Kasumi-1 (cell line): ENCODE results near the gene OR52K2.
"Not testable (repeated sequence)": the region's sequence is repeated elsewhere in the genome, so short reads cannot be mapped to it uniquely, and the experiment has no call there.

Experiments
- DNase-seq, 2 experiments: peaks; one replicate each; lab custom pipeline; 2025; lab: John Stamatoyannopoulos, UW

Gene OR52K2

DNA sequence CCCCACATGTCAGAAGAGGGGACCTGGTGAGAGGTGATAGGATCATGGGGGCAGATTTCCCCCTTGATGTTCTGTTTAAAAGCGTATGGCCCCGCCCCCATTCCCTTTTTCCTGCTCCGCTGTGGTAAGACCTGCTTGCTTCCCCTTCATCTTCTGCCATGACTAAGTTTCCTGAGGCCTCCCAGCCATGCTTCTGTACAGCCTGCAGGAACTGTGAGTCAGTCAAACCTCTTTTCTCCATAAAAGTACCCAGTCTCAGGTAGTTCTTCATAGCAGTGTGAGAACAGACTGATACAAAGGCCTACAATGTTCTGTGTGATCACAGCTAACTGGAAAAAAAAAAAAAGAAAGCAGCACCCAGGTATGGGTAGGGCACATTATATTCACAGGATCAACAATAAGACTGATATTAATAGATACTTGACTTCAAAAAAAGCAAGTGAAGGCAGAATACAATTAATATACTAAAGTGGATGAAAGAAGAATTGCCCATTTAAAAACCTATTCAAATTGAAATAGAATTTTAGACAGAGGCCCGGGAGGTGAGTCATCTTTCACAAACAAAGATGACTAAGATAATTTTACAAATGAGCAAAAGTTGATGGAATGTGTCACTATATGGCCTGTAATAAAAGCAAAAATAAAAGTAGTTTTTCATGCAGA, 31.6 kb downstream of the OR52K2 start:
- DNase-seq, result peak; percentile 44 to 57

DNA sequence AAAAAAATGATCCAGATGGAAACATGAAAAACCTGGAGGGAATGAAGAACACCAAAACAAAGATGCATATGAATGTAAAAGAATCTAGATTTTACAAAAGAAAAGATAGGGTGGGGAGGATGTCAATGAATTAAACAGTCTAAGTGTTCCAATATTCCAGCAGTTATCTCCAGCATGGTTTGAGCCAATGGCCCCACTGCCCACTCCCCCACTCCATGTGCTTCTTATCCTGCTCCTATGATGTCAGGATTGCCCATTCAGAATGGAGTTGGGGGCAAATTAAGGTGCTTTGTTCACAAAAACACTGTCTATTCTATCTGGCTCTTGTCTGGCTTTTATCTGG, 32.1 kb downstream of the OR52K2 start:
- no peak for DNase-seq

DNA sequence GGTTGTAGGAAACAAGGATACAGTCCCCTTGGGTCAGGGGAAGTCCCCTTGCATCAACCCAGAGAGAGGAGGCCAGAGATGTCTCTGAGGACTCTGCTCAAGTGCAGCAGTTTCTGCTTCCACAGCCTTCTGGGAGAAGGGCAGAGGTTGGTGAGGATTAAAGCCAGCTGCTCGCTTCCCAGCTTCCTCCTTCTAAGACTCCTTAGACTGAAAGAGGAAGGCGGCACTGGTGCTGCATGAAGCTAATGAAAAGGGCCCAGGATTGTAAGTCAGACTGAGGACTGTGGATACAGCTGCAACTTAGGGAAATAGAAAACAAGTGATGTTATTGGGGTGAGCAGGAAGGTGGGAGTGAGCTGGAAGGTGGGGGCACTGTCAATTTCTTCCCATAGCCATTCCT, 33.4 kb downstream of the OR52K2 start, which contains the start of gene OR52K1:
TSS of gene OR52K1 (plus strand) at position 202 of the 400 bp plus-strand sequence. CDS start 6,255 bp downstream, outside the sequence.
- DNase-seq, result peak; percentile 74 to 79

- DNase-seq, result no peak
These were observed 35.2 kb downstream of the OR52K2 start for GRCh38 chr11:4484310-4484709.

GRCh38 chr11:4491405-4491804, 42.3 kb downstream of the OR52K2 start:
- DNase-seq, result not testable (repeated sequence)

DNA sequence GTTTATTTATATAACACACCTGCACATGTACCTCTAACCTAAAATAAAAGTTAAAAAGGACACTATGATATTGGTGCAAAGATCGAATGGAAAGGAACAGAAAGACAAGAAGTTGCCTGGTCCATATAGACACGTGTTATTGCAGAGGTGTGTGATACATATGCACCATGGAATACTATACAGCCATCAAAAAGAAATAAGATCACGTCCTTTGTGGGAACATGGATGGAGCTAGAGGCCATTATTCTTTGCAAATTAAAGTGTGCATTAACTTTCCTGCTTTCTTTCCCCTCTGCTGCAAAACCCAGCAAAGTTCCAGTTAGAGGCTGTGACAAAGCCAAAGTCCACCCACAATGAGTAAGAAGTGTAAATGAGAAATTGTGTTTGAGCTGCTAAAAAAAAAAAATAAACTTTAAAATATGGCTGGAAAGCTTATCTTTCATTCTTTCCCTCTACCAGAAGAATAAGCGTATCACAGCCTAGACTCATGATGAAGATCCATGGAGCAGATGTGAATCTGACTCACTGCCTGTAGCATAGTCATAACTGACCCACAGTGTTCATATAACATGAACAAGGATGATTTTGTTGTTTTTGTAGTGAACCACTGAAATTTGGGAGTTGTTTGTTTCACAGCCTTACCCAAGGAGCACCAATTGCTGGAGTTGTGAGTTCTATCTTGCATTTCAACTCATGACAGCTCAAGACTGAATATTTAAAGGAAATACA, 42.9 kb downstream of the OR52K2 start:
- no peak for DNase-seq

- DNase-seq, result peak in 1 of 2 experiments; percentile 43
These were observed 44.4 kb downstream of the OR52K2 start for GRCh38 chr11:4493480-4493818.

DNA sequence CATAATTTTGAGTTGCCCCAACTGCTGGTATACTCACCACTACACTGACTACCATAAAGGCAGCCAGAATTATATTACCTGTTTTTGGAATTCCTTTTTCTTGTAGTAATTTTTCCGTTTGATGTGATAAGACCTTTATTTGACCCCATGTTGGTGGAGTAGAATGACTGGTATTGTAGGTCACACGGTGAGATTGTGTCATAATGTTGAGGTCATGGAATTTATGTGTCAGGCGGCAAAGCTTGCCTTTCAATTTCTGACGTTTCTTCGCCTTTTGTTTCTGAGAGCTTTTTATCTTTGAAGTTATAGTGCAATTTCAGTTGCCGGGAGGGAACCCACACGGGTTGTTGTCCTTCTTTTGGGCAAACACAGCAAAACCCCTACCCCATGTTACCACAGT, 46.4 kb downstream of the OR52K2 start:
- no peak for DNase-seq

DNA sequence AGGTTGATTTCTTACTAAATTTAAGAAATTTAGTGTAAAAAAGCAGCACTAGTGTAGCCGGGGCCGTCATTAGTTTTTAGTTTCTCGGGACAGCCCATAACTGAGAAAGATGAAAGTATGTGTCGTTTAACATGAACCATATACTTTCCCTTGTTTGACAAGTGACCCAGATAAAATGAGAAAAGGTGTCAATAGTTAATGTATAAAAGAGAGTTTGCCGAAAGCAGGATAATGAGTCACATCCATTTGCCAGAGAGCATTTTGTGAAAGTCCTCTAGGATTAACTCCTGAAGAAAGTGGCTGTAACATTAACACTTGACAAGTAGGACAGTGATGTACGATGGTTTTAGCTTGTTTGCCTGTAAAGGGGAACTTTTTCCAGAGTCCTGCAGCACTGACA, 46.9 kb downstream of the OR52K2 start:
- DNase-seq, result no peak

GRCh38 chr11:4496557-4497248, 47.6 kb downstream of the OR52K2 start:
- no peak for DNase-seq
